HG03196 (cell line): ENCODE results near the gene CLBA1.

ENCODE experiments used
- ATAC-seq: cut with Tn5 transposase; IDR thresholded peaks from one replicate; pipeline ENCODE4 v1.9.1; 2021; ENCODE audit not compliant: unreplicated experiment

The CLBA1 gene

GRCh38 chr14:104968541-104969401 is 16.8 kb upstream of the CLBA1 start:
- no peak for ATAC-seq

GRCh38 chr14:104969741-104970230 is 15.8 kb upstream of the CLBA1 start:
- ATAC-seq = no peak

GRCh38 chr14:104970231-104971068 is 15.1 kb upstream of the CLBA1 start:
- ATAC-seq = no peak

GRCh38 chr14:104971447-104972240 is 13.9 kb upstream of the CLBA1 start:
- ATAC-seq = no peak

GRCh38 chr14:104972301-104973134 is 13.1 kb upstream of the CLBA1 start:
- ATAC-seq = no peak

GRCh38 chr14:104973135-104973384 is 12.5 kb upstream of the CLBA1 start:
- ATAC-seq = no peak

- no peak for ATAC-seq
These were observed 12.0 kb upstream of the CLBA1 start for GRCh38 chr14:104973385-104974145.

- ATAC-seq = no peak
These were observed 11.4 kb upstream of the CLBA1 start for GRCh38 chr14:104974146-104974541.

GRCh38 chr14:104974665-104975390 is 10.8 kb upstream of the CLBA1 start:
- no peak for ATAC-seq

GRCh38 chr14:104975481-104976197 is 9.9 kb upstream of the CLBA1 start:
- no peak for ATAC-seq

GRCh38 chr14:104976198-104977007 is 9.2 kb upstream of the CLBA1 start:
- no peak for ATAC-seq

- no peak for ATAC-seq
These were observed 8.4 kb upstream of the CLBA1 start for GRCh38 chr14:104977008-104977680.

GRCh38 chr14:104977681-104978653 is 7.6 kb upstream of the CLBA1 start, which contains the start of gene AHNAK2:
AHNAK2 (minus strand) TSS chr14:104978374; CDS start chr14:104978237, 137 bp downstream.
- ATAC-seq = no peak

GRCh38 chr14:104978746-104979691 is 6.6 kb upstream of the CLBA1 start:
- no peak for ATAC-seq
